ENCODE data around the gene ARRB1.
"Not testable (repeated sequence)": the region's sequence is repeated elsewhere in the genome, so short reads cannot be mapped to it uniquely, and the experiment has no call there.

Gene ARRB1

DNA sequence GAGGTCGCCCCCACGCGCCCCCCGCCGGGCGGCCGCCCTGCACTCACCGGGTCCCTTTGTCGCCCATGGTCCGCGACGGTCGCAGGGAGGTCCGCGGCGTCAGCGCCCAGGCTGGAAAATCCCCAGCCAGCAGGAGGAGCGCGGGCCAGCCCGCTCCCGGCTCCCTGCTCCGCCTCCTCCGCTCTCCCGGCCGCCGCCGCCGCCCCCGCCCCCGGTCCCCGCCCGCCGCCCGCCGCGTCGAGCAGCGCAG is at the start of gene ARRB1:
Gene ARRB1 (minus strand): TSS at position 121 of the 250 bp plus-strand sequence. CDS start 54 bp downstream, at position 67.
- peak; percentile 85 for DNase-seq (ENCODE audit: low spot score)

- no peak for DNase-seq (ENCODE audit: low spot score)
Observed at GRCh38 chr11:75400146-75400865, 48.8 kb upstream of the ARRB1 start.

DNA sequence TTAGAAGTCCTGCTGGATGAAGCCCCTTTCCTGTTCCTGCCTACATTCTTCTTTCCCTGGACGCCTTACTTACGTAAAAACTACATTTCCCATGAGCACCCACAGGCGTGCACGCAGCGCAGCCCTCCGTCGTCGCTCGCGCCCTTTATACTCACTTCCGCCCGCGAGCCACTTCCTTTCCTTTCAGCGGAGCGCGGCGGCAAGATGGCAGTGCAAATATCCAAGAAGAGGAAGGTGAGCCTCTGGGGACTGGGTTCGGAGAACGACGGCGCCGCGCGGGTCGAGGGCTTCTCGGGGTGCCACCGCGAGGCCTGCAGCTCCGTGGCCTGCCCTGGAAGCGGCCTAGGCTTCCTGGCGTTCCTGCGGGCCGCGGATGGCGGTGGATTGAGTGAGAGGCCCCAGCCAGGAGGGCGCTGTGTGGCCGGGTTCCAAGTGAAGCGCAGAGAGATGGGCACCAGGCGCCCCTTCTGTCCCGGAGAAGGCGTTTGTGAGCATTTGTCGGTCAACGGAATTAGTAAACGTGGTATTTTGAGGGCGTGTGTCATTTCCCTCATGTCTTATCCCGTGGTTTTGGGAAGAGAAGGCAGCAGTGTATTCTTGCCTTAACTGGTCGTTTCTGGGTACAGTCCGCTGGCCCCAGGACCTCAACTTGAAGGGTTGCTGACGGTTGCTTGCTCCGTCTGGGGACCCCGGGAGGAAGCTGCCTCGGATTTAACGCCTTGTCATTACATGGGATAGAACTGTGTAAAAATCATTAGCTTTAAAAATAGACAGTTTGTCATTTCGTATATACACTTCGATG is 48.1 kb upstream of the ARRB1 start, which contains the start of gene RPS3:
Gene RPS3 (plus strand): TSS at position 175 of the 802 bp plus-strand sequence. CDS start 30 bp downstream, at position 205.
- DNase-seq (ENCODE audit: low spot score), result peak; percentile 92

- DNase-seq (ENCODE audit: low spot score), result no peak
Observed at GRCh38 chr11:75398906-75399305, 47.4 kb upstream of the ARRB1 start.

- no peak for DNase-seq (ENCODE audit: low spot score)
Observed at GRCh38 chr11:75394085-75394840, 42.8 kb upstream of the ARRB1 start.

- no peak for DNase-seq (ENCODE audit: low spot score)
Observed at GRCh38 chr11:75389925-75390324, 38.5 kb upstream of the ARRB1 start.

- DNase-seq (ENCODE audit: low spot score), result no peak
Observed at GRCh38 chr11:75389276-75389605, 37.8 kb upstream of the ARRB1 start.

- DNase-seq (ENCODE audit: low spot score), result peak; percentile 78
Observed at GRCh38 chr11:75388386-75389275, 37.2 kb upstream of the ARRB1 start.

GRCh38 chr11:75387736-75388294 is 36.4 kb upstream of the ARRB1 start:
- DNase-seq (ENCODE audit: low spot score), result no peak

GRCh38 chr11:75386942-75387630 is 35.6 kb upstream of the ARRB1 start:
- no peak for DNase-seq (ENCODE audit: low spot score)

DNA sequence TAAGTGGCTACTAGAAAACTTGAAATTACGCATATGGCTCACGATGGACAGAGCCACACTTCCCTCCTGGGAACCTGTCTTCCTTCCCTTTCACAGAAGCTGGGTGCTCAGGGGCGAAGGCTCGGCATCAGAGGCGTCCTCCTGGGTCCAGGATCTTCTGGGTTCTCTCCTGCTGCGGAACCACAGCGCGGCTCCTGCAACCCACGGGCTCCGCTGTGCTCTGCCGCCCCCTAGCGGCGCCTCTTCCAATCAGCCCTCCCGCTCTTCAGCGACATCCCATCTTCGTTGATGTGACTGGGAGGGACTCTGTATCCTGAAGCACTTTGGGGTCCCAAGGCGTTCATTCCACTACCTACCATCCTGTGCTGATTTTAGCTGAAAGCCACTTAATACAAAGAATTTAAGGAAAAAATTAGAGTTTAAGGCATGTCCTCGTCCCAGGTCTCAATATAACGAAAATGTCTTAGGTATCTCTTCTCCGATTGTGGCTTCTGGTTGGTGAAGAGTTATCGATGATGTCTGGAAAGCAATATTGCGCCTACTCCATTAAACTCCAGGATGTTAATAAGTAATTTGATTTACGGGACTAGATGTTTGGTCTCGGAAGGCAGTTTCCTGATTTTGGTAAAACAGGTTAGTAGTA is 33.1 kb upstream of the ARRB1 start:
- DNase-seq (ENCODE audit: low spot score), result peak; percentile 87

GRCh38 chr11:75383246-75383645 is 31.8 kb upstream of the ARRB1 start:
- no peak for DNase-seq (ENCODE audit: low spot score)

DNA sequence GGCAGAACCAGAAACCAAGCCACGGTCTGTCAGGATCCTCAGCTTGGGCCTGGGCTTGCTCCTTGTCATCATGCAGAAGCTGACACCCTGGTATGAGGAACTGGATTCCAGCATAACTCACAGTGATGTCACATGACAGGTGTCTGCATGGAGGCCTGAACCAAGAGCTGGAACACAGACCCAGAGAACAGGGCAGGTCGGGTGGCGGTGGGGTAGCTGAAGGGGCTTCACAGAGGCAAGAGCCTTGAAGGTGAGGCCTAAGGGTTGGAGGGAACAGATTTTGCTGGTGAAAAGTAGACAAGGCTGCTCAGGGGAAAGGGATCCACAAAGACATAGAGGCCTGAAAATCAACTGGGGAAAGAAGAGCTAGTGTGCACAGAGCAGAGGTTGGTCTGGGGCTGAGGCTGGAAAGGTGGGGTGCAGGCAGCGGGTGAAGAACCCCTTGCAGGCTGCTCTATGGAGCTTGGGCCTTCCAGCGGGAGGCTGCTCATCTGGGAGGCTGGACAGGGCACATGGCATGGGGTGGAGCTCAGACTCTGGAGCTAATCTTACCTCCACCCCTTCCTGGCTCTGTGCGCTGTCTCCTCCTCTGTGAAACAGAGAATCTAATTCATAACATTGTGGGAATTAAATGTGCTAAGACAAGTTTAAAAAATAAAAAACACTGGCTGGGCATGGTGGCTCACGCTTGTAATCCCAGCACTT is 29.4 kb upstream of the ARRB1 start:
- no peak for DNase-seq (ENCODE audit: low spot score)

DNA sequence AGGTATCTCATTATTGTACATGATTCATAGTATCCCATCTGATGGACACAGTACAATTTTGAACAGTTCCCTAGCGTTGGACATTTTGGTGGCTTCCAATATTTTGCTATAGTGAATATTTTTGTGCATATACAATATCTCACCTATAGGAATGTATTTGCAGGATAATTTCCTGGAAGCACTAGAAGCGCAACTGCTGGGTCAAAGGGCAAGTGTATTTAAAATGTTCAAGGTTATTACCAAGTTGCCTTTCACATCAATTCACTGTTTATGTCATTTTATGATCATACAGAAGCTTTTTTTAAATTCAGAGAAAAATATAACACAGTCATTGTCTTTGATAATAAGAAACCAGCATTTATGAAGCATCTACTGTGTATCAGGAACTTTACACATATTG is 28.8 kb upstream of the ARRB1 start:
- no peak for DNase-seq (ENCODE audit: low spot score)

- not testable (repeated sequence) for DNase-seq (ENCODE audit: low spot score)
Observed at GRCh38 chr11:75378776-75379175, 27.3 kb upstream of the ARRB1 start.

- DNase-seq (ENCODE audit: low spot score), result no peak
Observed at GRCh38 chr11:75376175-75376574, 24.7 kb upstream of the ARRB1 start.

- no peak for DNase-seq (ENCODE audit: low spot score)
Observed at GRCh38 chr11:75375626-75376025, 24.2 kb upstream of the ARRB1 start.

DNA sequence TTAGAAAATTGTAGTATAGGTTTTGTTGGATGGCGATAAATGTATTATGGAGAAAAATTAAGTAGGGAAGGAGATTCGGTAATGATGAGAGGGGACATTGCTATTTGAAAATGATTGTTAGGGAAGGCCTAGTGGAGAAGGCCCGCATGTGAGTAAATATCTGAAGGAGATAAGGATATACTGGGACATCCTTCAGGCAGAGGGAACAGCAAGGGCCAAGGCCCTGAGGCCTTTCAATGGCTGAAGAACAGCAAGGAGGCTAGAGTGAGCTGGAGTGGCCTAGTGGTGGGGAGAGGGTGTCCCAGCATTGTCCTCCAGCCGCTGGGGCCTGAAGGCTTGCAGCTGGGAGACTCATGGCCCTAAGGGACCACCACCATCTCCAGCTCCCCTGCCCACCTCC is 23.2 kb upstream of the ARRB1 start:
- DNase-seq (ENCODE audit: low spot score), result no peak

DNA sequence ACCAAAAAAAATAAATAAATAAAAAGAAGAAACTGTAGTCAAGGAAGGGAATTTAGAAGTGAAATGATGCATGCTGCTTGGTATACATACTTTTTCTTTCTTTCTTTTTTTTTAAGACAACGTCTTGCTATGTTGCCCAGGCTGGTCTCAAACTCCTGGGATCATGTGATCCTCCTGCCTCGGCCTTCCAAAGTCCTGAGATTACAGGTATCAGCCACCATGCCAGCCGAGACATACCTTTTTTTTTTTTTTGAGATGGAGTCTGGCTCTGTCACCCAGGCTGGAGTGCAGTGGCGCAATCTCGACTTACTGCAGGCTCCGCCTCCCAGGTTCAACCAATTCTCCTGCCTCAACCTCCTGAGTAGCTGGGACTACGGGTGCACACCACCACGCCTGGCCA is 21.7 kb upstream of the ARRB1 start:
- no peak for DNase-seq (ENCODE audit: low spot score)

Data from D341Med (cell line).